Activated T-cell treated with anti-CD3 and anti-CD28 coated beads for 48 hours (primary cell): ENCODE results near the gene CDC25C.
"Not testable (repeated sequence)": the region's sequence is repeated elsewhere in the genome, so short reads cannot be mapped to it uniquely, and the experiment has no call there.

Source experiments
- DNase-seq: peaks from one replicate; pipeline ENCODE4 v3.0.0-alpha.2; 2020; ENCODE audit warnings: low read depth

Gene CDC25C

GRCh38 chr5:138346889-138347288 is 15.3 kb upstream of the CDC25C start:
- DNase-seq: no peak

DNA sequence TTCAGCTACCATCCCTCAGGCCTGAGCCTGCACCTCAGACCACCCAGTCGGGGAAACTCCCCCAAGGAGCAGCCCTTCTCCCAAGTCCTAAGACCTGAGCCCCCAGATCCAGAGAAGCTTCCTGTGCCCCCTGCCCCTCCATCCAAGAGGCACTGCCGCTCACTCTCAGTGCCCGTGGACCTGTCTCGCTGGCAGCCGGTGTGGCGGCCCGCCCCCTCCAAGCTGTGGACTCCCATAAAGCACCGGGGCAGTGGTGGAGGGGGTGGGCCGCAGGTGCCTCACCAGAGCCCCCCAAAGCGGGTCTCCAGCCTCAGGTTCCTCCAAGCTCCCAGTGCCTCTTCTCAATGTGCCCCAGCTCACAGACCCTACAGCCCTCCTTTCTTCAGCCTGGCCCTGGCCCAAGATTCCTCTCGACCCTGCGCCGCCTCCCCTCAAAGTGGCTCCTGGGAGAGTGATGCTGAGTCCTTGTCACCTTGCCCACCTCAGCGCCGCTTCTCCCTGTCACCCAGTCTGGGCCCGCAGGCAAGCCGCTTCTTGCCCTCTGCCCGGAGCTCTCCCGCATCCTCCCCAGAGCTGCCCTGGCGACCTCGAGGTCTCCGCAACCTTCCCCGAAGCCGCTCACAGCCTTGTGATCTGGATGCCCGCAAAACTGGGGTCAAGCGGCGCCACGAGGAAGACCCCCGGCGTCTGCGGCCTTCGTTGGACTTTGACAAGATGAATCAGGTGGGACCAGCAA is 13.5 kb upstream of the CDC25C start:
- DNase-seq: no peak

DNA sequence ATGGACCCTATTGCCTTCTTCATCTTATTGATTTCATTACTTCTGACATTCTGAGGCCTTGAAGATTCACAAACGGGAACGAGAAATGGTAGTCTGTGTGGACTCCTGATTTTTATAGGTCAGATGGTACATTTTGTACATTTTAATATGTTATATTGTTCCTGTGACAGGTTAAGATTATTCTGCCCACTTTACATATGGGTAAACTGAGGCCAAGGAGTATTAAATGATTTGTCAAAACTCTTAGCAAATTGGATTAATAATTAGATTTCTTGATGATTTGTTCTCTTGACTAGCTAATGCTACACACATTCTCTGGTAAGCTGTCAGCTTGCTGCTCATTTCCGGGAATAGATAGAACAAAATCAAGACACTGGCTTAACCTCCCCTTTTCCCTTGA is 8.4 kb upstream of the CDC25C start:
- DNase-seq: no peak

DNA sequence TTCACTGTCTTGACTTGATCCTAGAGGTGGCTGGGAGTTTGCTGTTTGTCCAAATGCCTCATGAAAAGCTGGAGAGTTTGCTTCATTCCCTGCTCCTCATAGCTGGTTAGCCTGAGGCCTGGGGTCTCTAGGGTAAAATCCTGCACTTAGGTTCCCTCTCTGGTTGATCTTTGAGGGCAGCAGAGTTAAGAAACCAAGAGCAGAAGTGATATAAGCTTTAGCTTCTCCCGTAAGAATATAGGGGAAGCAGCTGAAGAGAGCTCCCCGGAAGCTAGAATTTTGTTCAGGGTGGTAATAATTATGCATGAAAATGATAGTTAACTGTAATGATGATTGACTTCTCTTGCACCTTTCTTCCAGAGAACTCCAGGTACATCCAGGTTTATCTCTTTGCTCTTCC is 7.9 kb upstream of the CDC25C start:
- DNase-seq: no peak

DNA sequence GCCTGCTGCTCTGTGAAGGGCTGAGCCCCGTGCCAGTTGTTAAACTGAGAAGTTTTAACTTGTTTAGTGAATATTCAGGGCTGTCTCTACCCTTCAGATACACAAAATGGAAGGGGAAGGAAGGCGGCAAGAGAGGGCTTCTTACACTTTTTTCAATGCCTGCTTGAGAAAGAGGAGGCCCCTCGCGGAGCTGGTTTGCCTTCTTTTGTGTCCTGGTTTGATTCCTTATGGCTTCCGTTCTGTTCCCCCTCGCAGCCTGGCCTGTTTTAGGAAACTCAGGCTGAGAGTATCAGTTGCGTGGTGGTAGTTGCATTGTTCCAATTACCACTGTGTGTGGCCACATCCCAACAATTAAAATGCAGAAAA is 7.5 kb upstream of the CDC25C start:
- no peak for DNase-seq

- no peak for DNase-seq
Observed at GRCh38 chr5:138338411-138339090, 6.9 kb upstream of the CDC25C start.

GRCh38 chr5:138337685-138338410 is 6.2 kb upstream of the CDC25C start, which contains the start of gene FAM53C:
TSS of gene FAM53C (plus strand) at chr5:138338266. CDS start at chr5:138341336, 3,070 bp downstream.
- peak; percentile 91 for DNase-seq

- no peak for DNase-seq
Observed at GRCh38 chr5:138336952-138337684, 5.5 kb upstream of the CDC25C start.

- no peak for DNase-seq
Observed at GRCh38 chr5:138334867-138335447, 3.4 kb upstream of the CDC25C start.

- no peak for DNase-seq
Observed at GRCh38 chr5:138330813-138331448, 673 bp downstream of the CDC25C start.

GRCh38 chr5:138318211-138318610 is 13.4 kb downstream of the CDC25C start:
- DNase-seq: not testable (repeated sequence)

- DNase-seq: no peak
Observed at GRCh38 chr5:138316355-138316754, 15.2 kb downstream of the CDC25C start.

DNA sequence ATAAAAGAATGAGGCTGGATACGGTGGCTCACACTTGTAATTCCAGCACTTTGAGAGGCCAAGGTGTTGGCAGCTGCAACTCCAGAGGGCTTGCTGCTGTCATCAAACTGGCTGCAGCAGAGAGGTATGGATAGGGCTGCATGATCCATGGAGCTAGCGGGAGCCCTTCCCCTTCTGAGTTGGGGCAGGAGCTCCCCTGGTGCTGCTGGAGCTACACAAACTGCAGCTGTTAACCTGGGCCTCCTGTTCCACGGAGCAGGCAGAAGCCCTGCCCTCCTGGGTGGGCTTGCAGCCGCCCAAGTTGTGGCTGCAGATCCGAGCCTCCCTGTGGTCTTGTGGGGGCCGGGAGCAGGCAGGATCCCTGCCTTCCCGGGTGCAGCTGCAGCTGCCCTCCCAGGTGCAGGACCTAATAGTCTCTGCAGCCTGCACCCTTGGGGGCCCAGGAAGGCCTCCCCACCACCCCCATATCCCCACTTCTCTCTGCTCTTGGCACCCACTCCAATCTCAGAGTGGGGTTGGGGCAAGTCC is 15.8 kb downstream of the CDC25C start:
- no peak for DNase-seq

DNA sequence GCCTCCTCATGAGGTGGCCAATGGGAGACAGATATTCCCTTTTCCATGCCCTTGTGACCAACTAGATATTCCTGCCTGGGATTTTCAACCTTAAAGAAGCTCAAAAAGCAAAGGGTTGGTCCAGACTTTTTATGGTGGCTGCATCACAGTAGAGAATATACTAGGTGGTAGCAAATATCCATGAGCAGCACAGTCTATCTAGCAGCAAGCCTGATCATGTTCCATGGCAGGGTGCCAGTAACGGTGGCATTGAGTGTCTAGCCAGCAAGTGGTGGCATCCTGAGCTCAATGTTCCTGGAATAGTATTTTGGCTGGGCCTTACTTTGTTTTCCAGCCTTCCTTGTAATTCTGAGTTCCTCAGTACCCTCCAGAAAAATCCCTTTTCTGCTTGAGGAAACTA is 25.8 kb downstream of the CDC25C start:
- no peak for DNase-seq

GRCh38 chr5:138303372-138303771 is 28.2 kb downstream of the CDC25C start:
- DNase-seq: no peak

DNA sequence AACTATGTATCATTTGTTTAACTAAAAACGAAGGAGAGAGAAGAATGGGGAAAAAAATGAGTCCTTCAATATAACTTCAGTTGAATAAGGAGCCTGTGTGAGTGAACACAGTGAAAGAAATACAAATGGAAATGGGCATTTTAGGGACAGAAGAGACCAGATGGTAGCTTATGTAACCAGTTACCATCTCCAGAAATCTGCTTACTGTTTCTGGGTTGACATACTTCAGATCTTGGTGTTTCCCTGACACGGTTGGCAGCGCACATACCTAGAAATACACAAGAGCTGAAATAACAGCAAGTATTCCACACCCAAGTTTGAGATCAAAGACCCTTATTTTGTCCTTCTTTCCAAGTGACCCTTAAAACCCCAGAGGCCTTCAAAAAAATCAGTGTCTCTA is 42.3 kb downstream of the CDC25C start:
- DNase-seq: no peak

GRCh38 chr5:138287246-138287645 is 44.4 kb downstream of the CDC25C start:
- no peak for DNase-seq

DNA sequence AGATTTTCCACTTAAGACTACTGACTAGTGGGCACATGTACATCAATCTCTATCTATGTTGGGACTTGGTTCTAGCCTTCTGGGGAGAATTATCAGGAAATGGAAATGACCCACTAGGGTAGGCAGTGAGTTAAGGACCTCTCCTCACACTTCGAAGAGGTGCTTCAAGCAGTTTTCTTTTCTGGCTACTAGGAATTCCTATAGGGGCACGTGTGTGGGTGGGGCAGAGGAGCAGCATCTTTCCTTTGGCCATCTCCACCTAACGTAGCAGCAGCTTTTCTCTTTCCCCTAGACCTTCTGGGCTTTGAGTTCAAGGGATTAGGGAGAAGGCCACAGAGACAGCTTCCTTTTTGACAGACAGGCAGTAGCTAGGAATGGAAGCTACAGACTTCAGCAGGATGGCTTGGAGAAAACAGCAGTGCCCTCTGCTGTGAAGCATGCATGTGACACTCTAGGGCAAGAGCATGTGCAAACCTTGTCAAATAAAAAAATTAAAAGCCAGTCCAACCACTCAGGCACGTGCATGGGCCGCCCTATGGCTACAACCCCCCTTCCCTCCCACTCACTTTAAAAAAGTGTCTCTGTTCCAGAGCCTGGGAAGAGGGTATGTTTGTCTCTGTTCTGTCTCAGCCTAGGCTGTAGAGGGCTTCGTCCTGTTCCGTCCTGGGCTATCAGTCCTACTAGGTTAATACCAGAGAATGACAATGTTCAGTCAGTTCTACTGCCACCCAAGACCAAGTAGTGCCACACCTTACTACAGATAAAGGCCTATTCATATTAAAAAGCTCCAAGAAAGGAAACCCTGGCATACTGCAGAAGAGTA is 48.5 kb downstream of the CDC25C start:
- DNase-seq: no peak

DNA sequence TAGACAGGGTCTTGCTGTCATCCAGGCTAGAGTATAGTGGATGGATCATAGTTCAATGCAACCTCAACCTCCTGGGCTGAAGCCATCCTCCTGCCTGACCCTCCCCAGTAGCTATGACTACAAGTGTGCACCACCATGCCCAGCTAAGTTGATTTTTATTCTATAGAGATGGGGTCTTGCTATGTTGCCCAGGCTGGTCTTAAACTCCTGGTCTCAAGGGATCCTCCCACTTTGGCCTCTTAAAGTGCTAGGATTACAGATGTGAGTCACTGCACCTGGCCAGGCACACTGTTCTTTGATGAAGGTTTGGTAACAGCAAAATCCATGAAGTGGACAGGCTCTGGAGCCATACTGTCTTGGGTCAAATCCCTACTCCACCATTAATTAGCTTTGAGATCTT is 50.7 kb downstream of the CDC25C start:
- DNase-seq: no peak

- DNase-seq: no peak
Observed at GRCh38 chr5:138276402-138277054, 55.1 kb downstream of the CDC25C start.
